ENCODE results near the gene KIR2DL3.
"Not testable (repeated sequence)": the region's sequence is repeated elsewhere in the genome, so short reads cannot be mapped to it uniquely, and the experiment has no call there.

Gene KIR2DL3

DNA sequence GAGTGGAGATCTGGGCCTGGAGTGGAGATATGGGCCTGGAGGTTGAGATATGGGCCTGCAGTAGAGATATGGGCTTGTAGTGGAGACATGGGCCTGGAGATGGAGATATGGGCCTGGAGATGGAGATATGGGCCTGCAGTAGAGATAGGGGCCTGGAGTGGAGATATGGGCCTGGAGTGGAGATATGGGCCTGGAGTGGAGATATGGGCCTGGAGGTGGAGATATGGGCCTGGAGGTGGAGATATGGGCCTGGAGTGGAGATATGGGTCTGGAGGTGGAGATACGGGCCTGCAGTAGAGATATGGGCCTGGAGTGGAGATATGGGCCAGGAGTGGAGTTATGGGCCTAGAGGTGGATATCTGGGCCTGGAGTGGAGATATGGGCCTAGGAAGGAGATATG lies 402 bp downstream of the KIR2DL3 start:
- H3K27me3 ChIP-seq (replicated peaks) = no peaks in the 10 kb centered on the region
- DNase-seq = no peak
- no peak overlapping the region for H3K27ac ChIP-seq
- in situ Hi-C loops (cut with HindIII; ENCODE audit: low pct_ligation_motif_present, low sequenced_read_pairs) = no loop called here
- H3K4me3 ChIP-seq (ENCODE audit: low read depth, low read length) = no peak overlapping the region
- TF ChIP-seq, protein P1, sequence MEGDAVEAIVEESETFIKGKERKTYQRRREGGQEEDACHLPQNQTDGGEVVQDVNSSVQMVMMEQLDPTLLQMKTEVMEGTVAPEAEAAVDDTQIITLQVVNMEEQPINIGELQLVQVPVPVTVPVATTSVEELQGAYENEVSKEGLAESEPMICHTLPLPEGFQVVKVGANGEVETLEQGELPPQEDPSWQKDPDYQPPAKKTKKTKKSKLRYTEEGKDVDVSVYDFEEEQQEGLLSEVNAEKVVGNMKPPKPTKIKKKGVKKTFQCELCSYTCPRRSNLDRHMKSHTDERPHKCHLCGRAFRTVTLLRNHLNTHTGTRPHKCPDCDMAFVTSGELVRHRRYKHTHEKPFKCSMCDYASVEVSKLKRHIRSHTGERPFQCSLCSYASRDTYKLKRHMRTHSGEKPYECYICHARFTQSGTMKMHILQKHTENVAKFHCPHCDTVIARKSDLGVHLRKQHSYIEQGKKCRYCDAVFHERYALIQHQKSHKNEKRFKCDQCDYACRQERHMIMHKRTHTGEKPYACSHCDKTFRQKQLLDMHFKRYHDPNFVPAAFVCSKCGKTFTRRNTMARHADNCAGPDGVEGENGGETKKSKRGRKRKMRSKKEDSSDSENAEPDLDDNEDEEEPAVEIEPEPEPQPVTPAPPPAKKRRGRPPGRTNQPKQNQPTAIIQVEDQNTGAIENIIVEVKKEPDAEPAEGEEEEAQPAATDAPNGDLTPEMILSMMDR (IDR thresholded peaks at IDR 0.05; ENCODE audit: low read depth, low read length, missing control alignments) = no peak
- H3K36me3 ChIP-seq (replicated peaks) = no peaks in the 10 kb centered on the region

DNA sequence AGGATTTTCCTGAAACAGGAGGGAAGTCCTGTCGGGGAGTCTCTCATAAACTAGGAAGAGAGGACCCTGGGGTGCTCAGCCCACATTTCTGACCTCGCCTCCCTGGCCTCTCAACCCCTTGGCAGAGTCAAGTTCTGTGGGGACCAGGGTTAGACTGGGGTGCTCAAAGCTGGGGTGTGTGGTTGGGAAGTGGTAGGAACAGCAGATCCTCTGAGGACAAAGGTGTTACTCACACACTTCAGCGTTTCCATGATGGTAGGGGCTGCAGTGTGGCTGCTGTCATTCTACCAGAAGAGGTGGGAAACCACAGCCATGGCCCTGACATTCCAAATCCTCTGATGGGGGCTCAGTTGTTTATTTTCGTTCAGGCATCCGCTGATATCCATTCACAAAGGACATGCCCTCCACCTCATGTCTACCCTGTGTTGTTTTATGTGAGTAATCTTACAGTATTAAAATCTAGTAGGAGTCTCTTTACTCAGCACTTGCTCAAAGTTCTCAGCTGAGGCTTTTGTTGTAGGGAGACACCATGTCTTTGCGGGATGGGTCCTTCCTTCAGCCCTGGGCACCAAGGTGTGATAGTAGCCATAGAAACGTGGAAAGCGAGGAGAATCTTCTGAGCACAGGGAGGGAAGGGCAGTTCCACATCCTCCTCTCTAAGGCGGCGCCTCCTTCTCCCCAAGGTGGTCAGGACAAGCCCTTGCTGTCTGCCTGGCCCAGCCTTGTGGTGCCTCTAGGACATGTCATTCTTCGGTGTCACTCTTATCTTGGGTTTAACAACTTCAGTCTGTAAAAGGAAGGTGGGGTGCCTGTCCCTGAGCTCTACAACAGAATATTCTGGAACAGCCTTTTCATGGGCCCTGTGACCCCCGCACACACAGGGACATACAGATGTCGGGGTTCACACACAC lies 1.5 kb downstream of the KIR2DL3 start:
- DNase-seq = no peak
- TF ChIP-seq, protein P1 (IDR thresholded peaks at IDR 0.05; ENCODE audit: low read depth, low read length, missing control alignments) = no peak
- no peak overlapping the region for H3K4me3 ChIP-seq (ENCODE audit: low read depth, low read length)
- in situ Hi-C loops (cut with HindIII; ENCODE audit: low pct_ligation_motif_present, low sequenced_read_pairs) = no loop called here
- H3K27me3 ChIP-seq (replicated peaks) = no peaks in the 10 kb centered on the region
- H3K27ac ChIP-seq = no peak overlapping the region
- H3K36me3 ChIP-seq (replicated peaks) = no peaks in the 10 kb centered on the region

DNA sequence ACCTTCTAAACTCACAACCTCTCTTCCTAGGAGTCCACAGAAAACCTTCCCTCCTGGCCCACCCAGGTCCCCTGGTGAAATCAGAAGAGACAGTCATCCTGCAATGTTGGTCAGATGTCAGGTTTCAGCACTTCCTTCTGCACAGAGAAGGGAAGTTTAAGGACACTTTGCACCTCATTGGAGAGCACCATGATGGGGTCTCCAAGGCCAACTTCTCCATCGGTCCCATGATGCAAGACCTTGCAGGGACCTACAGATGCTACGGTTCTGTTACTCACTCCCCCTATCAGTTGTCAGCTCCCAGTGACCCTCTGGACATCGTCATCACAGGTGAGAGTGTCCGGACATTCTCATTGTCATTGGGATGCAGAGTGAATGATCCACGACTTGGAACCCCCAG lies 3.6 kb downstream of the KIR2DL3 start:
- in situ Hi-C loops (cut with HindIII; ENCODE audit: low pct_ligation_motif_present, low sequenced_read_pairs); H3K27ac ChIP-seq: not testable (repeated sequence)

DNA sequence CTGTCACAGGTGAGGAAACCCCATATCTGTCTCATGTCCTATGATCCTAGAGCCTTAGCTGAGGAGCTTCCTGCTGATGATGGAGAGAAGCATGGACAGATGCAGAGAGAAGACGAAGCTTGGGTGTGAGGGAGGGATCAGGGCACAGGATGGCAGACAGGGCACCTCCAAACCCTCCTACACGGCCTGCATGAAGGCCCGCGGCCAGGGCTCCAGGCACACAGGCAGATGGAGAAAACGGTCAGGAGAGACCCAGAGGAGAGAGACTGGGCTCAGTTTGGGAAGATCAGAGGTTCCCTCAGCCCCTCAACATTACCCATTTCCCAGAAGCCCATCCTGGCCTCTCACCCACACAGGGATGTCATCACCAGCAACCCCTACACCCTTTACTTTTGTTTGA lies 5.8 kb downstream of the KIR2DL3 start:
- H3K36me3 ChIP-seq (replicated peaks); in situ Hi-C loops (cut with HindIII; ENCODE audit: low pct_ligation_motif_present, low sequenced_read_pairs): not testable (repeated sequence)

More for the DNA sequence above, 3.6 kb downstream of the KIR2DL3 start:
- not testable (repeated sequence) for H3K27me3 ChIP-seq (replicated peaks); H3K36me3 ChIP-seq (replicated peaks); DNase-seq; H3K4me3 ChIP-seq (ENCODE audit: low read depth, low read length)

DNA sequence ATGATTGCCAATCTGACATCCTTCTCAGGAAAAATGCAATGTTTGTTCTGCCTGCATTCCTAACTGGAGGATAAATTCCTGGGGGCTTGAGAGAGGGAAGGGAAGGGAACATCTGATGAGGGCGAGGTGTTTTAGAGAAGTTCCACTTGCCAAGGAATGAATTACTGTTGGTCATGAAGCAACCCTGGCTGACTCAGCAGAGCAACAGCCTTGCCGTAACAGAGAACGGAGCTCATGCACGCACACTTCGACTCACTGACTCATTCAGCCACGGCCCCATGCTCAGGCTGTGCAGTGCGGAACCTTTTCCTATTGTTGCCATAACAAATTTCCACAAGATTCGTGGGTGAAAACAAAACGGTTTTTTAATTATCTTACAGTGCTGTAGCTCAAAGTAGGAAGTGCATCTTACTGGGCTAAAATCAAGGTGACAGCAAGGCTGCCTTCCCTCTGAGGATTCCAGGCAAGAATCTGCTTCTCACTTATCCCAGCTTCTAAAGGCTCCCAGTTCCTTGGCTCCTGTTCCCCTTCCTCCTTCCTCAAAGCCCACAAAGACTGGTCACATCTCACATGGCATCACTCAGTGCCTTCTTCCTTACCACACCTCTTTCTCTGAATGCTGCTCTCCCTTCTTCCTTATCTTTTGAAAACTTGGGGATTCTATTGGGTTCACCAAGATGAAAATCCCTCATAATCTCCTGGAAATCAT lies 9.5 kb downstream of the KIR2DL3 start:
- H3K36me3 ChIP-seq (replicated peaks); H3K4me3 ChIP-seq (ENCODE audit: low read depth, low read length); DNase-seq; in situ Hi-C loops (cut with HindIII; ENCODE audit: low pct_ligation_motif_present, low sequenced_read_pairs); H3K27me3 ChIP-seq (replicated peaks); H3K27ac ChIP-seq: not testable (repeated sequence)

More for the DNA sequence above, 5.8 kb downstream of the KIR2DL3 start:
- not testable (repeated sequence) for DNase-seq; H3K4me3 ChIP-seq (ENCODE audit: low read depth, low read length); H3K27ac ChIP-seq; H3K27me3 ChIP-seq (replicated peaks)

GRCh38 chr19:54750276-54750675 lies 12.0 kb downstream of the KIR2DL3 start:
- DNase-seq; in situ Hi-C loops (cut with HindIII; ENCODE audit: low pct_ligation_motif_present, low sequenced_read_pairs); H3K36me3 ChIP-seq (replicated peaks); H3K27me3 ChIP-seq (replicated peaks); H3K4me3 ChIP-seq (ENCODE audit: low read depth, low read length); H3K27ac ChIP-seq: not testable (repeated sequence)

DNA sequence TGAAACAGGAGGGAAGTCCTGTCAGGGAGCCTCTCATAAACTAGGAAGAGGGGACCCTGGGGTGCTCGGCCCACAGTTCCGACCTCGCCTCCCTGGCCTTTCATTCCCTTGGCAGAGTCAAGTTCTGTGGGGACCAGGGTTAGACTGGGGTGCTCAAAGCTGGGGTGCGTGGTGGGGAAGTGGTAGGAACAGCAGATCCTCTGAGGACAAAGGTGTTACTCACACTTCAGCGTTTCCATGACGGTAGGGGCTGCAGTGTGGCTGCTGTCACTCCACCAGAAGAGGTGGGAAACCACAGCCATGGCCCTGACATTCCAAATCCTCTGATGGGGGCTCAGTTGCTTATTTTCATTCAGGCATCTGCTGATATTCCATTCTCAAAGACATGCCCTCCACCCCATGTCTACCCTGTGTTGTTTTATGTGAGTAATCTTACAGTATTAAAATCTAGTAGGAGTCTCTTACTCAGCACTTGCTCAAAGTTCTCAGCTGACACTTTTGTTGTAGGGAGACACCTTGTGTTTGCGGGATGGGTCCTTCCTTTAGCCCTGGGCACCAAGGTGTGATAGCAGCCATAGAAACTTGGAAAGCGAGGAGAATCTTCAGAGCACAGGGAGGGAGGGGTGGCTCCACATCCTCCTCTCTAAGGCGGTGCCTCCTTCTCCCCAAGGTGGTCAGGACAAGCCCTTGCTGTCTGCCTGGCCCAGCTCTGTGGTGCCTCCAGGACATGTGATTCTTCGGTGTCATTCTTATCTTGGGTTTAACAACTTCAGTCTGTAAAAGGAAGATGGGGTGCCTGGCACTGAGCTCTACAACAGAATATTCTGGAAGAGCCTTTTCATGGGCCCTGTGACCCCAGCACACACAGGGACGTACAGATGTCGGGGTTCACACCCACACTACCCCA lies 18.1 kb downstream of the KIR2DL3 start:
- DNase-seq; H3K4me3 ChIP-seq (ENCODE audit: low read depth, low read length); H3K27ac ChIP-seq; H3K36me3 ChIP-seq (replicated peaks); in situ Hi-C loops (cut with HindIII; ENCODE audit: low pct_ligation_motif_present, low sequenced_read_pairs); H3K27me3 ChIP-seq (replicated peaks): not testable (repeated sequence)

GRCh38 chr19:54758577-54758976 lies 20.3 kb downstream of the KIR2DL3 start:
- H3K4me3 ChIP-seq (ENCODE audit: low read depth, low read length); H3K27me3 ChIP-seq (replicated peaks); in situ Hi-C loops (cut with HindIII; ENCODE audit: low pct_ligation_motif_present, low sequenced_read_pairs); DNase-seq; H3K36me3 ChIP-seq (replicated peaks); H3K27ac ChIP-seq: not testable (repeated sequence)

DNA sequence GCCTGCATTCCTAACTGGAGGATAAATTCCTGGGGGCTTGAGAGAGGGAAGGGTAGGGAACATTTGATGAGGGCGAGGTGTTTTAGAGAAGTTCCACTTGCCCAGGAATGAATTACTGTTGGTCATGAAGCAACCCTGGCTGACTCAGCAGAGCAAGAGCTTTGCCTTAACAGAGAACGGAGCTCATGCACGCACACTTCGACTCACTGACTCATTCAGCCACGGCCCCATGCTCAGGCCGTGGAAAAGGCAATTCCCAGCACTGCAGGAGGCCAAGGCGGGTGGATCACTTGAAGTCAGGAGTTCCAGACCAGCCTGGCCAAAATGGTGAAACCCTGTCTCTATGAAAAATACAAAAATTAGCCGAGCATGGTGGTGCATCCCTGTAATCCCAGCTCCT lies 25.9 kb downstream of the KIR2DL3 start:
- H3K27ac ChIP-seq; in situ Hi-C loops (cut with HindIII; ENCODE audit: low pct_ligation_motif_present, low sequenced_read_pairs); H3K27me3 ChIP-seq (replicated peaks); H3K4me3 ChIP-seq (ENCODE audit: low read depth, low read length); H3K36me3 ChIP-seq (replicated peaks); DNase-seq: not testable (repeated sequence)

GRCh38 chr19:54766464-54766863 lies 28.2 kb downstream of the KIR2DL3 start:
- in situ Hi-C loops (cut with HindIII; ENCODE audit: low pct_ligation_motif_present, low sequenced_read_pairs); H3K27me3 ChIP-seq (replicated peaks); H3K4me3 ChIP-seq (ENCODE audit: low read depth, low read length); DNase-seq; H3K36me3 ChIP-seq (replicated peaks); H3K27ac ChIP-seq: not testable (repeated sequence)

DNA sequence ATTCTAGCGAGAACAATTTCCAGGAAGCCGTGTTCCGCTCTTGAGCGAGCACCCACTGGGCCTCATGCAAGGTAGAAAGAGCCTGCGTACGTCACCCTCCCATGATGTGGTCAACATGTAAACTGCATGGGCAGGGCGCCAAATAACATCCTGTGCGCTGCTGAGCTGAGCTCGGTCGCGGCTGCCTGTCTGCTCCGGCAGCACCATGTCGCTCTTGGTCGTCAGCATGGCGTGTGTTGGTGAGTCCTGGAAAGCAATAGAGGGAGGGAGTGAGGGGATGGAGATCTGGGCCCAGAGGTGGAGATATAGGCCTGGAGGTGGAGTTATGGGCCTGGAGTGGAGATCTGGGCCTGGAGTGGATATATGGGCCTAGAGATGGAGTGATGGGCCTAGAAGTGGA lies 31.3 kb downstream of the KIR2DL3 start, which contains the start of gene KIR2DL1:
Gene KIR2DL1 (plus strand): TSS at position 148 of the 400 bp plus-strand sequence. CDS start 58 bp downstream, at position 206.
- in situ Hi-C loops (cut with HindIII; ENCODE audit: low pct_ligation_motif_present, low sequenced_read_pairs); H3K36me3 ChIP-seq (replicated peaks); H3K4me3 ChIP-seq (ENCODE audit: low read depth, low read length); H3K27ac ChIP-seq; H3K27me3 ChIP-seq (replicated peaks); DNase-seq: not testable (repeated sequence)

Data from brain microvascular endothelial cell (primary cell).